ENCODE measurements around the gene CPXM2.

The CPXM2 gene

GRCh38 chr10:123840714-123841113 is 50.9 kb downstream of the CPXM2 start:
- TF ChIP-seq, protein P1, sequence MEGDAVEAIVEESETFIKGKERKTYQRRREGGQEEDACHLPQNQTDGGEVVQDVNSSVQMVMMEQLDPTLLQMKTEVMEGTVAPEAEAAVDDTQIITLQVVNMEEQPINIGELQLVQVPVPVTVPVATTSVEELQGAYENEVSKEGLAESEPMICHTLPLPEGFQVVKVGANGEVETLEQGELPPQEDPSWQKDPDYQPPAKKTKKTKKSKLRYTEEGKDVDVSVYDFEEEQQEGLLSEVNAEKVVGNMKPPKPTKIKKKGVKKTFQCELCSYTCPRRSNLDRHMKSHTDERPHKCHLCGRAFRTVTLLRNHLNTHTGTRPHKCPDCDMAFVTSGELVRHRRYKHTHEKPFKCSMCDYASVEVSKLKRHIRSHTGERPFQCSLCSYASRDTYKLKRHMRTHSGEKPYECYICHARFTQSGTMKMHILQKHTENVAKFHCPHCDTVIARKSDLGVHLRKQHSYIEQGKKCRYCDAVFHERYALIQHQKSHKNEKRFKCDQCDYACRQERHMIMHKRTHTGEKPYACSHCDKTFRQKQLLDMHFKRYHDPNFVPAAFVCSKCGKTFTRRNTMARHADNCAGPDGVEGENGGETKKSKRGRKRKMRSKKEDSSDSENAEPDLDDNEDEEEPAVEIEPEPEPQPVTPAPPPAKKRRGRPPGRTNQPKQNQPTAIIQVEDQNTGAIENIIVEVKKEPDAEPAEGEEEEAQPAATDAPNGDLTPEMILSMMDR (conservative IDR thresholded peaks at IDR 0.05; ENCODE audit: low read depth): no peak
- no peak overlapping the region for H3K27ac ChIP-seq
- no peak for DNase-seq (ENCODE audit: low spot score)
- CTCF ChIA-PET: interaction anchor here (0.5 to 1.2 kb wide), 4 partner anchors 31 to 806 kb away, joined by 3 to 6 read pairs (median 3); no protein-coding TSS in a partner anchor
- POLR2A ChIA-PET (ENCODE audit: low non-redundant PET): no interaction called here

GRCh38 chr10:123838596-123839310 is 52.9 kb downstream of the CPXM2 start:
- DNase-seq (ENCODE audit: low spot score): no peak
- no peak overlapping the region for H3K27ac ChIP-seq
- TF ChIP-seq, protein P1 (conservative IDR thresholded peaks at IDR 0.05; ENCODE audit: low read depth): no peak
- CTCF ChIA-PET: no interaction called here
- POLR2A ChIA-PET (ENCODE audit: low non-redundant PET): no interaction called here

- H3K27ac ChIP-seq: no peak overlapping the region
- ChIA-PET CTCF (interaction anchor here (0.6 kb wide), 1 partner anchor 53 kb away, joined by 5 read pairs; no protein-coding TSS in a partner anchor), POLR2A (ENCODE audit: low non-redundant PET) (no interaction called here)
- no peak for DNase-seq (ENCODE audit: low spot score)
- TF ChIP-seq, protein P1 (conservative IDR thresholded peaks at IDR 0.05; ENCODE audit: low read depth): no peak
Measured at GRCh38 chr10:123837756-123838155, 53.9 kb downstream of the CPXM2 start.

DNA sequence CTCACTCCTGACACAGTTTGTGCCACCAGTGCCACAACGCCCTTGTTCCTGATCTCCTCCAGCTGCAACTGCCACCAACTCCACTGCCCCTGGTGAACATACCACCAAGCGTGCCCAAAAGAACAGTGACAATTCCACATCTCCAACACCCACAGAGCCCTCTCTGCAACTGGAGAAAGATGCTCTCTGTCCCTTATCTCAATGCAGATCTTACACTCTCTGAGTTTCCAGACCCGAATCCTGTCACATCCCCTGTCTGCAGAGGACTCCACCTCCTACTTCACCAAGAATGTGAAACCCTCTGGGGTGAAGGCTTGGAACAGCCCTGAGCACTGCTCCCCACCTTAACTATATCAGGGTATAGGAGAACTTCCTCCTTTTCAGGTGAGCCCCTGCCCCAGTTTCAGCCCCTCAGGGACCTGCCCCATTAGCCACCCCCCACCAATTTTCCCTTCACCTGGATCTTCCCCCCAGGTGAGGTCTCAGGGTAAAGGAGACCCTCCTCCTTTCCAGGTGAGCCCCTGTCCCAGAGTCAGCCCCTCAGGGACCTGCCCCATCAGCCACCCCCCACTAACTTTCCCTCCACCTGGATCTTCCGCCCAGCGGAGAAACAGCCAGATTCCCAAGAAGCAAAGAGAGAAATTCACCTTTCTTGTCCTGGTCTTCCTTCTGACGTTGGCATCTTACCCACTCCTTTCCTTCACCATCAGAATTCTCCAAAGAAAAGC is 55.0 kb downstream of the CPXM2 start:
- TF ChIP-seq, protein P1 (conservative IDR thresholded peaks at IDR 0.05; ENCODE audit: low read depth): no peak
- POLR2A ChIA-PET (ENCODE audit: low non-redundant PET): no interaction called here
- no peak overlapping the region for H3K27ac ChIP-seq
- CTCF ChIA-PET: interaction anchor here (0.6 kb wide), 1 partner anchor 23 kb away, joined by 4 read pairs; no protein-coding TSS in a partner anchor
- DNase-seq (ENCODE audit: low spot score): no peak

DNA sequence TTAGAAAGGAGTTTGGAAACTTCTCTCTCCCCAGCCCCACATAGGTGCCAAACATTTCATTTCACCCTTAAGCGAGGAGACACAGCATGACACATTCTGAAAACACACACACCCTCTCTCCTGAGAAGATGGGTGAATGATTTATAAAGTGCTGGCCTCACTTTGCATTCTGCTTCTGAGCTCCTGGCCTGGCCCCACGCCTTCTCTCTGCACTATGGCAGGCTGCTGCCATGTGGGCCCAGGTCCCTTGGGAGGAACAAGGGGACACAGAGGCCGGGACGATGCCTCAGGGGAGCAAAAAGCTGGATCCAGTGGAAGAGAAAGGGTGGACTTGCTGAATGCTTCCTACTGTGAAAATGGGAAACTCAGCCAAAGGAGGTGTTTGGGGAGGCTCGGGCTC is 56.0 kb downstream of the CPXM2 start:
- POLR2A ChIA-PET (ENCODE audit: low non-redundant PET): no interaction called here

More for the DNA sequence above, 56.0 kb downstream of the CPXM2 start:
- no peak for DNase-seq (ENCODE audit: low spot score)
- CTCF ChIA-PET: interaction anchor here (0.6 kb wide), 1 partner anchor 428 kb away, joined by 3 read pairs; no protein-coding TSS in a partner anchor
- no peak overlapping the region for H3K27ac ChIP-seq
- TF ChIP-seq, protein P1 (conservative IDR thresholded peaks at IDR 0.05; ENCODE audit: low read depth): no peak

Measured in RWPE1 (cell line).